GM19025 (cell line): ENCODE measurements around the gene GATAD2B.

ENCODE experiments used
- ATAC-seq: cut with Tn5 transposase; IDR thresholded peaks from one replicate; pipeline ENCODE4 v1.9.1; 2021; ENCODE audit warnings: mild to moderate bottlenecking, low read depth, moderate library complexity; ENCODE audit not compliant: unreplicated experiment

GATAD2B gene

DNA sequence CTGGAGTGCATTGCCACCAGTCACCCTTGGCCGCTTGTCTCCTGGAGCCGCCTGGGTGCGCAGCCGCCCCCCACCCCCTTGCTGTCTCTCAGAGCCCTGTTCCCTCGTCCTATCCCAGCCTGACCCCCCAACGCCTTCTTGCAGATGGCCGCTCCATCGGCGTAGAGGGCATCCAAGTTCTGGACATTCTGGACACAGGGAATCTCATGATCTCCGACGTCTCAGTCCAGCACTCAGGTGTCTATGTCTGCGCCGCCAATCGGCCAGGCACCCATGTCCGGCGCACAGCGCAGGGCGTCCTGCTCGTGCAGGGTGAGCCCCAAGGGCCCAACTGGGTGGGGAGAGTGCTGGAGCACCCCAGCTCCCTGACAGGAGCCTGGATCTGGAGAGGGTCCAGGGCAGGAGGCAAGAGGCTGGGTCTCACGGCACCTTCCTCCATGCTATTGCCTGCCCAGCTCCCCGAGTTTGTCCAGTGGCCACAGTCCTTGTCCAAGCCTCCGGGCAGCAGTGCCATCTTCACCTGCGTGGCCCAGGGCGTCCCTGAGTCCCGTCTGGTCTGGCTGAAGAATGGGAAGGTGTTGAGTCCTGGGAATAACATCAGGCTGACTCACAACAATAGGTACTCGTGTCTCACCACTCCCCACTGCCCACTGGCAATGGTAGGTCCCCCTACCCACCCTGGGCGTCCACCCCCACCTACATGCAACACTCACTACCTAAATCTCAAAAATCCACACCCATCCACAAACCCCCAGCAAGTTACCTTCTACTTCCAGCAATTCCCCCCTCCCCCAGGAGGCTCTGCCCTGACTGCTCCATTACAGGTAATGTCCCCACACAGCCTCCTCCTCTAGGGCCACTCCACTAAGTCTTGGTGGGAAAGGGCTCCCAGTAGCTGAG lies 123.0 kb downstream of the GATAD2B start:
- no peak for ATAC-seq

DNA sequence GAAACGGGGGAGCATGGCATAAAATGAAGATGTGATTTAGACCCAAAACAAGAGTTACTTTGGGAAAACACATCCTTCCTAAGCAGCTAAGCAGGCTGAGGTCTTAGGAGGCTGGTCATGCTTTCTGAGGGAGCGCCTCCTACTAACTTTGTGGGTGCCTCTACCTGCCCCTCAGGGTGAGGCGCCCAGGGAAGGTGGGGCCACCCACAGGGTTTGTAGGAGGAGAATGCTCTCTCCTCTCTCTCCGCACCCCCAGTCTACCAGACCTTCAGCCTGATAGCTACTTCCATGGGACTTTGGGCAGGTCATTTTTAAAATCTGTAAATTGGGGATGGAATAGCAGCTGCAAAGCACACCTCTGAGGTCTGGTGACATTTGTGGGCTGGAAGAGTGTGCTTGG lies 123.8 kb downstream of the GATAD2B start:
- ATAC-seq, result no peak

DNA sequence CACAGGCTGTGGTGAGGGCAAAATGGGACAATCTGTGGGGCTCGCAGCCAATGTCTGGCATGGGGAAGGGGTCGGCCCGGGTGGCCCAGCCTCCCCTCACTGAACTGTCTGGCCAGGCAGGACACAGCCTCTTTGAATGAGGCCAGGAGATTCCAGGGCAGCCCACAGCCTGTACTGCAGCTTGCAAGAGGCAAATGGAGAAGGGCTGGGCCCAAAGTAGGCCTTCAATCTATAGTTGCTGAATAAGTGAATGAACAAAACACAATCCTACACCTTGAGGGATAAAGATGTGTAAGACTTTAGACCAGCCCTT lies 124.3 kb downstream of the GATAD2B start:
- no peak for ATAC-seq

DNA sequence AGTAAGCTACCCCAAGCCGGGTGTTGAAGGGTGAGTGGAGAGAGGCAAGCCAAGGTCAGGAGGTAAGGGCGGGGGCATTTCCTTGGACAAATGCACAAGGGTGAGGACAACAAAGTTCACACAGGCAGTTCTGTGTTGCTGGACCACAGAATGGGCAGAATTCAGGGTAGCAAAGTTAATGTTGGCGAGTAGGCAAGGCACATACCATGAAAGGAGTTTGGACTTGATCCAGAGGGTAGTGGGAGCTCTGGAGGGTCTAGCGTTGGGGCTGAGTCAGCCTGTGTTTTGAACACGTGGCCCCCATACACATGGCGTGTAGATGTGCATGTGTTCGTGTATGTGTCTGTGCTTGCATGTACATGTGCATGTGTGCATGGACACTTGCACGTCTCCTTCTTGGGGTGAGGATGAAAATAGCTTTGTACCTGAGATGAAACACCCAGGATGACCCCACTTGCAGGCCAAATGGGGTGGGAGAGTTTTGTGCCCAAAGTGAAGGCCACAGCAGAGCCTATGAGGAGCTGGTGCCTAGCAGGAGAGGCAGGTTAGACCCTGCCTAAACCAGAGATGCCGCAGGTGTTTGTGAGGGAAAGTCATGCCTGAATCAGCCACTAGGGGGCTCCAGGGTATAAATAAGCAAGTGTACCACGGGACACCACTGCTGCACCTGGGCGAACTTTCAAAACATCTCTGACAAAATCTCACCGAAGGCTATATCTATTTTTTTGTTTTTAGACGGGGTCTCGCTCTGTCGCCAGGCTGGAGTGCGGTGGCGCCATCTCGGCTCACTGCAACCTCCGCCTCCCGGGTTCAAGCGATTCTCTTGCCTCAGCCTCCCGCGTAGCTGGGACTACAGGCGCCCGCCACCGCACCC lies 125.7 kb downstream of the GATAD2B start:
- ATAC-seq, result no peak

DNA sequence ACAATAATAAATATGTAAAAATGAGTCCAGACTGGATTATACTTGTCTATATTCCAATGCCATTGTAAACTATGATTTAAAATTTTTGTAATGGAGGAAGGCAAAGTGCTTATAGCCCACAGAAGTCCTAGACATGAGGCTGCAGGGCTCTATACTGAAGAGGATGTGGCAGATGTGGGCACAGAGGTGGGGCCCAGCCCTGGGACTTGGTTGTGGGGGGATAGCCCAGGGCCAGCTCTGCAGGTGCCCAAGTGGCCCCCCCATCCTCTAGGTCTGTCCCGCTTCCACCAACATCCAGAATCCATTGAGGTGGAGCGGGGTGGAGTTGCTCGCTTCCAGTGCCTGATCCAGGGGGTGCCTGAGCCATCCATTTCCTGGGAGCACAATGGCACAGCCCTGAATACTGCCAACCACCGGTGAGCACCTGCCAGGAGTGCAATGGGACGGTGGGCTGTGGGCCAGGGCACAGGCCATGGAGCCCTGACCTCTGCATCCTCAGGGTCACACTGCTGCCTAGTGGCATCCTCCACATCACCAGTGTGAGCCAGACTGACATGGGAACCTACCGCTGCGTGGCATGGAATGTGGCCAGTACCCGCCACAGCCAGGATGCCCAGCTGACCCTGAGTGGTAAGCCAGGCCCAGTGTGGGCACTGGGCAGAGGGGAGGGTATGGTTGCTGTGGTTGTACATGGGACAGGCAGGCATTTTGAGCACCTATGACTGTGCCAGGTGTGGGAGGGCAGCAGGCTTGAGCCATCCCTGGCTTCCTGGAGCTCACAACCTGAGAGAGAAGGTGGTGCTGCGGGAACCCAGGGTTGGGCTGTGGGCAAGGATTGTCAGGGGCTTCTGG lies 126.6 kb downstream of the GATAD2B start:
- no peak for ATAC-seq

DNA sequence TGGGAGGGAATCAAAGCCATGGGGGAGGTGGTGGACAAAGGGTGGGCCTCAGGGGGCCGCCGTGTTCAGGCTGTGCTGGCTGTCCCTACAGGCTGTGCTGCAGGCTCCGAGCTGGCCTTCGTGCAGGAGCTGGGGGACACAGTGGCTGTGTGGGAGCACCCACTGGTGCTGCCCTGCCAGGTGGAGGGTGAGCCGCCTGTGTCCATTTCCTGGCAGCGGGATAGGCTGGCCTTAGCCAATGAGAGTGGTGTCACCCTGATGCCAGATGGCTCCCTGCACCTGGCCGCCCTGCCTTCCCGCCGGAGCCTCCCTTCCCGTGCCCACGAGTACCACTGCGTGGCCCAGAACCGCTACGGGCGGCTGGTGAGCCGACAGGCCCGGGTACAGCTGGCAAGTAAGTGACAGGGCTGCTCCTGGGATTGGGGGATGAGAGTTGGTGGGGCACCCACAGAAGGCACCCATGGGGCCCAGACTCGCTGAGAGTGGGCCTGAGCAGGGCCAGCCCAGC lies 127.4 kb downstream of the GATAD2B start:
- ATAC-seq, result no peak

DNA sequence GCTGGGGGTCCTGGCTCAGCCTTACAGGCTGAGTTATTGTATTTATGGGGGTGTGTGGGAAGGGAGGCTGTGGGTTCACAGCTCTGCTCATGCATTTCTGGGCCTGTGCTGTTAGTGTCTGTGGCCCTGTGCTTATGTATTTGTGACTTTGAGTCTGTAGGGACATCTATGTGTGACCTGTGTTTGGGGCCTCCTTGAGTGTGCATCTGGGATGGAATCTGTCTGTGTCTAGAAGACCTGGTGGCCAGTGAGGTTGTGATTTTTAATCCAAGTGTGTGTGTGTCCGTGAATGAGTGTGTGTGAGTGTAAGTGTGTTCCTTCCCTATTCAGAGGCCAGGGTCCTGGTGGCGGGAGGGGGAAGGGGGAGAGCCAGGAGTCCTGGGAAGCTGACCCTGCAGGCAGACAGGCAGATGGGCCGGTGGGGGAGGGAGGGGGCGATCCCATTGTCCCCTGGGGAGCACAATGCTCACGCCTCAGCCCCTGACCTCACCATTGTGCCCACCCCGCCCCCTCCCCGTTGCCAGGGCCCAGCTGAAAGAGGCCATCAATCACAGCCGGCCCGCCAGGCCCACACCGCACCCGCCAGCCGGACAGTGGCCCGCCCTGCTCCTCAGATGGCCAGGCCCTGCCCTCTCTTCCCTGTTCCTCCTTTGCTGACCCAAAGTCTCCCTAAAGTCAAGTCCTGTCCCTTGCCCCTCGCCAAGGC lies 128.0 kb downstream of the GATAD2B start:
- ATAC-seq, result no peak

DNA sequence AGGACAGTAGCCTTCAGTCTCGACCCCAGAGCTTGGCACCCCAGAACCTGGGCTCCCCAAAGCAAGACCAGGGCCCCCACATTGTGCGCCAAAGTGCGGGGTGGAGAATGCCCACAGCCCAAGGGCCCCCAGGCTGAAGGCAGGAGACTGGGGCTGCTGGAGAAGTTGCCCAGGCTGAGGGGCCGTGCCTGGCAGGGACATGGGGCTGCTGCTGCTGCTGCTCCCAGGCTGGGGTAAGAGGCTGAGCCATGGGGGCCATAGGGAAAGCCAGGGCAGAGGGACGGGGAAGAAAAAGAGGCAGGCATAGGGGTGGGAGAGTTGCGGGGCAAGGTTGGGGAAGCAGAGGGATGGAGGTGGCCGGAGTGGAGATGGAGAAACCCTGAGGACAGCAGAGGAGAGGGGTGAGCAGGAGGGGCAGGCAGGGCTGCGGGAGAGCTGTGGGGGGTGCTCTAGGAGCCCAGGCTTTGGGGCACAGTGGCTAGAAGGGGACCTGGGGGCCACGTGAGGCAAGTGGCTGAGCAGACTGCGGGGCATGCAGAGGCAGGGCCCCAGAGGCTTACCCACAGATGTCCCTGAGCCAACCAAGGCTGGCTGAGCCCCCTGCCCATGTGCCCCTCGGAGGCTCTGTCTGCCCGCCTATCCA lies 128.7 kb downstream of the GATAD2B start:
- ATAC-seq, result no peak

DNA sequence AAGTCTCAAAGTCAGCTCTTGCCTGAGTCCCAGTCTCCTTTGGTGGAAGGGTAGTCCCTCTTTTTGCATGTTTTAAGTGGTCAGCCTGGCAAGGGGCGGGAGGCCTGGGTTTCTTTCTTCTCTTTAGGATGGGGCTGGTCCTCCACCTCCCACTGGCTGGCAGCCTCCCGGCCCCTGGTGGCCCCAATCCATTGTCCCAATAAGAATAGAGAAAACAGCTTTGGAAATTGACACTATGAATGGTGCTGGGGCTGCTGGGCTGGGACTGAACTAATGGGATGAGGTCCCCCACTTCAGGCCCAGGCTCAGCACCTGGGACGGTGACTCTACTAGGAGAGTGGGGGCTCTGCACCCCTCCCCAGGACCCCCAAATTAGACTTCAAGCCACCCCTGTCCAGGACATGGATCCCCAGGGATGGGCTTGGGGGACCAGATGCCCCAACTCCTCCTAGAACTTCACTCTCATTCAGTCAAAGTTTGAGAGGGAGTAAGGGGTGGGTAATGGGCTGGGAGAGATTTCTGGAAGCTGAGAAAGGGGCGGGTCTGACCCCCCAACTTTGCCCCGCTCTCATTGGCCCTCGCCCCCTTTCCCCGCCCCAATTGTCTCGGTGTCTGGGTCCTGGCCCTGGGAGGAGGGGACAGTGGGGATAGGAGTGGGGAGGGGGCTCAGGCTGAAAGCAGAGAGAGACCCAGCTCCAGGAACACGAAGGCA lies 129.4 kb downstream of the GATAD2B start:
- no peak for ATAC-seq

DNA sequence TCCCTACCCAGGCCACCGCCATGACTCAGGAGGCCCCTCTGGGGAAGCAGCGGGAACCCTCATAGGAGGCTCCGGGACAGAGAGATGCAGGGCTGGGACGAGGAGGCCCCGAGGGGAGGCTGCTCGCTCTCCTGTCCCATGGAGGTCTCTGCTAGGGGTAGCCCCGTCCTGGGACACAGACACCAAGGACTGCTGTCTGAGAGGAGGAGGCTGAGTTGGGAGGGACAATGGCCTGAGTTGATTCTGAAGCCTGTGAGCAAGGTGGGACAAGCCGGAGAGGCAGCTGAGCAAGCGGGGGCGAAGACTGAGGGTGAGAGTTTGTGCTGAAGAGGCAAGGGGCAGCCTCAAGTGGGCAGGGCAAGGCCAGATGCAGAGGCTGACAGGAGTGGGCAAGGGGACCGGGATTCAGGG lies 130.1 kb downstream of the GATAD2B start:
- ATAC-seq, result no peak

DNA sequence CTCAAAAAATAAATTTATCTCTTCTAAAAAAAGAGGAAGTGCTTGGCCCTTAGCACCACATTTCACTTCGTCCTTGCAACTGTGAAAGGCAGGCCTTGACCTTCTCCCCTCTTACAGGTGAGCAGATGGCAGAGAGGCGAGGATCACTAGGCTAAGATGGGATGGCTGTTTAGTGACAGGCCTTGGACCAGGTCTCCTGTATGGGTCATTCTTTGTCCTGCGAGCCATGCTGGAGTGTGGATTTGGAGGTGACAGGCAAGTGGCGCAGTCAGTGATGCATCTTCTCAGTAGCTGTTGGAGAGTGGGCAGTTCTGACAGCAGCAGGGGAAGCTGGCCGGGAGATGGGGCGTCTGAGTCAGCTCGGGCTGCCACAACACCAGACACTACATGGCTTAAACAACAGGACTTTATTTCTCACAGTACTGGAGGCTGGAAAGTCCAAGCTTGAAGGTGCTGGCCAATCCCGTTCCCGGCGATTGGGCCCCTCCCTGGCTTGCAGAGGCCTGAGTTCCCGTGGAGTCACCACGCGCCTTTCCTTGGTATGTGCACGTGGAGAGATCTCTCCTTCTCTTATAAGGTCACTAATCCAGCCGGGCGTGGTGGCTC lies 131.0 kb downstream of the GATAD2B start:
- ATAC-seq, result no peak

DNA sequence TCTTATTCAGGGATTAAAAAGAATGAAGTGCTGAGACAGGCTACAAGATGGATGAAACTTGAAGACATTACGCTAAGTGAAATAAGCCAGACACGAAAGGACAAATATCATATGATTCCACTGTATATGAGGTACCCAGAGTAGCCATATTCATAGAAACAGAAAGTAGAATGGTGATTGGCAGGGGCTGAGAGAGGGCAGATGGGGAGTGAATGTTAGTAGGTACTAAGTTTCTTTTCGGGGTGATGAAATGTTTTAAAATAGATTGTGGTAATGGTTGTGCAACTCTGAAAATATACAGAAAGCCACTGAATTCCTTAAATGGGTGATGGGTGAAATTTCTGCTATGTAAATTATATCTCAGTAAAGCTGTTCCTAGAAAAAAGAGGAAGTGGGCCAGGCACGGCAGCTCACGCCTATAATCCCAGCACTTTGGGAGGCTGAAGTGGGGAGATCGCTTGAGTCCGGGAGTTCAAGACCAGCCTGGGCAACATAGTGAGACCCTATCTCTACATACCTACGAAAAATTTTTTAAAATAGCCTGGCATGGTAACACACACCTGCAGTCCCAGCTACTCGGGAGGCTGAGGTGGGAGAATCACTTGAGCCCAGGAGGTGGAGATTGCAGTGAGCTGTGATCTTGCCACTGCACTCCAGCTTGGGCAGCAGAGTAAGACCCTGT lies 131.7 kb downstream of the GATAD2B start:
- ATAC-seq, result peak; percentile 78

DNA sequence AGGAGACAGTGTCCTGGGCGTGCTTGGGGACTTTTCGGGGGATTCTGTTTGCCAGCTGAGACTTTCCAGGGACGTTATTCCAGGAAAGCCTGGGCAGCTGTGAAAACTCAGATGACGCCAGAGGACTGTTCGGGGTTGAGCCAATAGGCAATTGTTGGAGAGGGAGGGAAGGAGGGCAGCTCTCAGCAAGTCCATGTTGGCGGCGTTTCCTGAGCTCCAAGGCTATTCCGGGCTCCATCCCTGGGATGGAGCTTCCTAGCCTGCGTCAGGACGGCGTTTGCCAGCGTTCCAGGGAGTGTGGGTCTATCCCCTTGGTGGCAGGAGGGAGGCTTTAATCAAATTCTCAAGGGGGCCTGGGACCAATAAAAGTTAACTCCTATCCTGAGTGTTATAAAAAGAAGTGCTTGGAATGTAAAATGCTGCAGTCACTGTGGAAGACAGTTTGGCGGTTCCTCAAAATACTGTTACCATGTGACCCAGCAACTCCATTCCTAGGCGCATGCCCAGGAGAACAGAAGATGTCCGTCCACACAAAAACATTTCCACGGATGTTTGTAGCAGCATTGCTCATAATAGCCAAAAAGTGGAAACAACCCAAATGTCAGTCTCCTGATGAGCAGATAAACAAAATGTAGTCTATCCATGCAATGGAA lies 132.3 kb downstream of the GATAD2B start:
- peak; percentile 2 for ATAC-seq

DNA sequence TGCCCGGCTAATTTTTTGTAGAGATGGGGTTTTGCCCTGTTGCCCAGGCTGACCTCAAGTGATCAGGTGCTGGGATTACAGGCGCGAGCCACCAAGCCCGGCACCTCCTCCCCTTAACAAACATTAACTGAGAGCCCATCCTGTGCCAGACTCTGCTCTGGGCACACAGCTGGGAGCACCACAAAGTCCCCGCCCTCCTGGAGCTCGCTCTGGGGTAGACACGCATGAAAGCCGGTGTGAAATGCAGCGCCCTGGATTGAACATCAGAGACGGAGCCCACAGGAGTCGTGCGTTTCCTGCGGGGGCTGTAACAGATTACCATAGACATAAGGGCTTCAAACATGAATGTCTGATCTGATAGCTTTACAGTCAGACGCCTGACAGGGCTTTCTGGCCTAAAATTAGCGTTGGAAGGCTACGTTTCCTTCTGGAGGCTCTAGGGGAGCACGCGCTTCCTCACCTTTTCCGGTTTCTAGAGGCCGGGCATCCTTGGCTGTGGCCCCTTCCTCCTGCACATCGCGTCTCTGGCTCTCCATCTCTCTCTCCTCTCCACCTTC lies 133.2 kb downstream of the GATAD2B start:
- no peak for ATAC-seq

DNA sequence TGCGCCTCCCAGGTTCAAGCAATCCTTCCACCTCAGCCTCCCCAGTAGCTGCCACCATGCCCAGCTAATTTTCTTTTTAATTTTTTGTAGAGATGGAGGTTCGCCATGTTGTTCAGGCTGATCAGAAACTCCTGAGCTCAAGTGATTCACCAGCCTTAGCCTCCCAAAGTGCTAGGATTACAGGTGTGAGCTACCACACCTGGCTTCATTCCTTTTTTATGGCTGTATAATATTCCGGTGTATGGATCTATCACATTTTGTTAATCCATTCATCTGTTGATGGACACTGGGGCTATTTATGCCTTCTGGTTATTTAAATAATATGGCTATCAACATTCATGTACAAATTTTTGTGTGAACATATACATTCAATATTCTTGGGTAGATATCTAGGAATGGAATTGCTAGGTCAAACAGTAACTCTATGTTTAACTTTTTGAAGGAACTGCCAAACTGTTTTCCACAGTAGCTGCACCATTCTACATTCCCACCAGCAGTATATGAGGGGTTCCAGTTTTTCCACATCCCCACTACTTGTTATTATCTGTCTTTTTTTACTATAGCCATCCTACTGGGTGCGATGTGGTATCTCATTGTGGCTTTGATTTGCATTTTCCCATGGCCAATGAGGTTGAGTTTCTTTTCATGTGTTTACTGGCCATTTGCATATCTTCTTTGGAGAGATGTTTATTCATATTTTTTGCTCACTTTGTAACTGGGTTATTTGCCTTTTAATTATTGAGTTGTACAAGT lies 136.6 kb downstream of the GATAD2B start:
- no peak for ATAC-seq
